Measurements from ENCODE around the gene TOP2B.

GRCh38 chr3:25584011-25584789, 80.5 kb downstream of the TOP2B start:
- TF ChIP-seq RAD21 (IDR thresholded peaks at IDR 0.05; ENCODE audit: low read length) (no peak), YY1 (IDR thresholded peaks at IDR 0.05; ENCODE audit: low read depth) (no peak)

Data from SK-N-SH (cell line).